Measurements from ENCODE around the gene CHAF1A.

Gene CHAF1A

DNA sequence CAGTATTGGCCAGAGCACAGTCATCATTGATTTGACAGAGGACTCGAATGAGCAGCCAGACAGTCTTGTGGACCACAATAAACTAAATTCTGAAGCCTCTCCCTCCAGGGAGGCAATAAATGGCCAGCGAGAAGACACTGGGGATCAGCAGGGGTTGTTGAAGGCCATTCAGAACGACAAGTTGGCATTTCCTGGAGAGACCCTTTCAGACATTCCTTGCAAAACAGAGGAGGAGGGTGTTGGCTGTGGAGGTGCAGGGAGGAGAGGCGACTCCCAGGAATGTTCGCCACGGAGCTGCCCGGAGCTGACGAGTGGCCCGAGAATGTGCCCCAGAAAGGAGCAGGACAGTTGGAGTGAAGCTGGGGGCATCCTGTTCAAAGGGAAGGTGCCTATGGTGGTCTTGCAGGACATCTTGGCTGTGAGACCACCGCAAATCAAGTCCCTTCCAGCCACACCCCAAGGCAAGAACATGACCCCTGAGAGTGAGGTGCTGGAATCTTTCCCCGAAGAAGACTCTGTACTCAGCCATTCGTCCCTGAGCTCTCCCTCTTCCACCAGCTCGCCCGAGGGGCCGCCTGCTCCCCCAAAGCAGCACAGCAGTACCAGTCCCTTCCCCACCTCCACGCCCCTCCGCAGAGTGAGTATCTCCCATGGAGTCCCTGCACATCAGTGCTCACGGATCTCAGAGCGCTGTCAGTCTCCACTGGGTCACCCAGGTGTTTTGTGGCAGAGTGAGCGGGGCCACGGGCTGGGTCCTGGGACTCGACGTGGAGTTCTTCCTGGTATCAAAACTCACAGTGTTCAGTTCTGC lies 6.9 kb downstream of the CHAF1A start:
- no peak overlapping the region for H3K4me3 ChIP-seq
- intact Hi-C loops (cut with DNase I; ENCODE audit: low total_unique reads), result loop anchor here (10.0 kb wide), 1 partner anchor 145 kb away; no protein-coding TSS in a partner anchor

DNA sequence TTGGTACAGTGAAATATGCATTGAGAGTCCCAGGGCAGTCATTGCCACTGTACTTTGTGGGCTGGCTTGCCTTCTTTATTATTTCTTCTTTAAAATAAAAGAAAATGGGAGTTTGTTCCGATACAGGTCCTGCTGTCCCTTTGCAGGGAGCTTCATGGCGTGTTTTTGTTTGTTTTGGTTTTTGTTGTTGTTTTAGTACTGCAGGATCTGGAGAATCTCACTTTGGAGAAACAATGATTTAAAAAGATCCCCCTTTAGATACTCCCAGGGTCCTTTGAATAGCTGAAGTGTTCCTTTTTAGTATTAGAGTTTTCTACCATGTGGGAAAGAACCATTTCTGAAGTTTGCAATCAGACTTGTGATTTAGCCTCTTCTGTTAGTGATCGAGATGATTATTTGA lies 11.1 kb downstream of the CHAF1A start:
- H3K36me3 ChIP-seq, result peaks cover 3 to 40% (median 9%) of the 10 kb centered on the region in 3 donors
- no peak for DNase-seq
- H3K27ac ChIP-seq, result no peak overlapping the region
- H3K4me1 ChIP-seq, result no peaks in the 10 kb centered on the region
- H3K9me3 ChIP-seq, result no peaks in the 10 kb centered on the region
- intact Hi-C loops (cut with DNase I; ENCODE audit: low total_unique reads), result no loop called here
- no peaks in the 10 kb centered on the region for H3K27me3 ChIP-seq
- H3K4me3 ChIP-seq, result no peak overlapping the region
- TF ChIP-seq, protein P1, sequence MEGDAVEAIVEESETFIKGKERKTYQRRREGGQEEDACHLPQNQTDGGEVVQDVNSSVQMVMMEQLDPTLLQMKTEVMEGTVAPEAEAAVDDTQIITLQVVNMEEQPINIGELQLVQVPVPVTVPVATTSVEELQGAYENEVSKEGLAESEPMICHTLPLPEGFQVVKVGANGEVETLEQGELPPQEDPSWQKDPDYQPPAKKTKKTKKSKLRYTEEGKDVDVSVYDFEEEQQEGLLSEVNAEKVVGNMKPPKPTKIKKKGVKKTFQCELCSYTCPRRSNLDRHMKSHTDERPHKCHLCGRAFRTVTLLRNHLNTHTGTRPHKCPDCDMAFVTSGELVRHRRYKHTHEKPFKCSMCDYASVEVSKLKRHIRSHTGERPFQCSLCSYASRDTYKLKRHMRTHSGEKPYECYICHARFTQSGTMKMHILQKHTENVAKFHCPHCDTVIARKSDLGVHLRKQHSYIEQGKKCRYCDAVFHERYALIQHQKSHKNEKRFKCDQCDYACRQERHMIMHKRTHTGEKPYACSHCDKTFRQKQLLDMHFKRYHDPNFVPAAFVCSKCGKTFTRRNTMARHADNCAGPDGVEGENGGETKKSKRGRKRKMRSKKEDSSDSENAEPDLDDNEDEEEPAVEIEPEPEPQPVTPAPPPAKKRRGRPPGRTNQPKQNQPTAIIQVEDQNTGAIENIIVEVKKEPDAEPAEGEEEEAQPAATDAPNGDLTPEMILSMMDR (IDR thresholded peaks at IDR 0.05), result no peak

More for the DNA sequence above, 6.9 kb downstream of the CHAF1A start:
- Histone ChIP-seq H3K4me1 (no peaks in the 10 kb centered on the region), H3K27me3 (no peaks in the 10 kb centered on the region), H3K36me3 (peaks cover 3 to 40% (median 9%) of the 10 kb centered on the region in 3 donors), H3K9me3 (no peaks in the 10 kb centered on the region), H3K27ac (no peak overlapping the region)
- DNase-seq, result no peak
- TF ChIP-seq, protein P1 (IDR thresholded peaks at IDR 0.05), result no peak

DNA sequence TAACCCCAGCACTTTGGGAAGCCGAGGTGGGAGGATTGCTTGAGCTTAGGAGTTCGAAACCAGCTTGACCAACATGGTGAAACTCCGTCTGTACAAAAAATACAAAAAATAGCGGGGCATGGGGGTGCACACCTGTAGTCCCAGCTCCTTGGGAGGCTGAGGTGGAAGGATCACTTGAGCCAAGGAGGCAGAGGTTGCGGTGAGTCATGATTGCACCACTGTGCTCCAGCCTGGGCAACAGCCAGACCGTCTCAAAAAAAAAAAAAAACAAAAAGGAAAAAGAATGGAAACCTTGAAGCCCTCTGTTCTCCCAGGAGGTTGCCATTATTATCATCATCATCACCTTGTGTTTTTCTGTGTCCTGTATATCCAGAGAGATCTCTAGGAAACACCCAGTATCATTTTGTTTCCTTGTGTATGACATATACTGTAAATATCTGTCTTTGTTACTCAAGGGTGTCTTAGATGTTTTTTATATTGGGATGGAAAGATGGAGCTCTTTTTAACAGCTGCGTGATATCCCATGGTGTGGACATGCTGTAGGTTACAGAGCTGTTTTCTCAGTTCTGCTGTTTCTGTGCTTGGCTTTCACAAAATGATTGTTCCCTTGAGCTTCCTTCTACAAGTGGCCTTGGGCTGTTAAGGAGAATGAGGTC lies 11.8 kb downstream of the CHAF1A start:
- Histone ChIP-seq H3K36me3 (peaks cover 3 to 35% (median 8%) of the 10 kb centered on the region in 3 donors), H3K4me3 (no peak overlapping the region), H3K27me3 (no peaks in the 10 kb centered on the region), H3K9me3 (no peaks in the 10 kb centered on the region), H3K27ac (no peak overlapping the region), H3K4me1 (no peaks in the 10 kb centered on the region)
- DNase-seq, result no peak
- TF ChIP-seq, protein P1 (IDR thresholded peaks at IDR 0.05), result no peak
- intact Hi-C loops (cut with DNase I; ENCODE audit: low total_unique reads), result no loop called here

DNA sequence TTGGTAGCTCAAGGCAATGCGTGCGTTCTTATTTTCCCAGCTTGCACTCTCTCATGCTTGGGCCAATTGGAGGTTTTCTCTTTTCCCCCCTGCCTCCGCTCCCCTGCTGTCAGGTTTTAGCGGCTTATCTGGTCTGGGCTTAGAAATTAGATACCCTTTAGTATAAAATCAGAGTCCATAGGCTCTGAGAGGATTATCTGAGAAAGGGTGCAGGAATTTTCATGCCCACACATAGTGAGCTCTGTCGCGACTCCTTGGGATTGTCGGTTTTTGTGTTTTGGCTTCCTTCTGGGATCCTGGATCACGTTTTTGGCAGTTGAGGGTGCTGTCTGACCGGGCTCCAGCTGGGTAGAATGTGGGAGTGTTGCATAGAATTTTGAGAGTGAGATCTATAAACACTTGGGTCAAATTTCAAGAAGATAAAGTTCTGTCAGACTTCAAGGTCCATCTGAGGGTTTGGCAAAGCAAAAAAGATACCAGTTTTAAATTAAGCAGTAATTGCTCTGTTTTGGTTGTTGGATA lies 12.4 kb downstream of the CHAF1A start:
- Histone ChIP-seq H3K27me3 (no peaks in the 10 kb centered on the region), H3K4me3 (no peak overlapping the region), H3K9me3 (no peaks in the 10 kb centered on the region), H3K36me3 (peaks cover 3 to 29% (median 3%) of the 10 kb centered on the region in 3 donors), H3K27ac (no peak overlapping the region), H3K4me1 (no peaks in the 10 kb centered on the region)
- intact Hi-C loops (cut with DNase I; ENCODE audit: low total_unique reads), result no loop called here
- DNase-seq, result no peak
- TF ChIP-seq, protein P1 (IDR thresholded peaks at IDR 0.05), result no peak

DNA sequence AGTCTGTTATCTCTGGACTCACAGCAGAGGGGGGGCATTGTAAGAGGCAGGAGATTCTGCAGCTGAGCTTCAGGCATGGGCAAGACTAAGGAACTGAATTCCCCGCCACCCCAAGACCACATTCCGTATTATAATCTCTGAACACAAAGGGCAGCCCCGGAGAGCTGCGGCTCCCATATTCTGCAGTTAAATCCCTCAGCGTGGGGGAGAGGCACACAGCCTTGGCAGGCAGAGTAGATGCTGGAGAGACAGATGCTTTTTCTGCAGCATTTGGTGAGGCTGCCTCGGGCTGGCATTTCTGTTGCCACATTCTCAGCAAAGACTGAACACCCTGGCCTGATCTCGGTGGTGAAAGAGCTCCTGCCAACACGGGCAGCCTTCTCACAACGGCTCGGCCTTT lies 12.9 kb downstream of the CHAF1A start:
- DNase-seq, result no peak
- Histone ChIP-seq H3K27ac (no peak overlapping the region), H3K4me3 (no peak overlapping the region), H3K4me1 (no peaks in the 10 kb centered on the region), H3K36me3 (peaks cover 0 to 24% (median 3%) of the 10 kb centered on the region in 3 donors), H3K27me3 (no peaks in the 10 kb centered on the region), H3K9me3 (no peaks in the 10 kb centered on the region)
- TF ChIP-seq, protein P1 (IDR thresholded peaks at IDR 0.05), result no peak
- intact Hi-C loops (cut with DNase I; ENCODE audit: low total_unique reads), result no loop called here
